HG02938 (cell line): ENCODE measurements around the gene DBH.
"Not testable (repeated sequence)": the region's sequence is repeated elsewhere in the genome, so short reads cannot be mapped to it uniquely, and the experiment has no call there.

Source experiments
- ATAC-seq: cut with Tn5 transposase; IDR thresholded peaks from one replicate; pipeline ENCODE4 v1.9.1; 2021; ENCODE audit warnings: mild to moderate bottlenecking, moderate library complexity; ENCODE audit not compliant: unreplicated experiment

Gene DBH

GRCh38 chr9:133618726-133619125 is 17.4 kb upstream of the DBH start:
- no peak for ATAC-seq

GRCh38 chr9:133619791-133620190 is 16.4 kb upstream of the DBH start:
- ATAC-seq = no peak

GRCh38 chr9:133621725-133622267 is 14.4 kb upstream of the DBH start:
- ATAC-seq = no peak

GRCh38 chr9:133622555-133622954 is 13.6 kb upstream of the DBH start:
- no peak for ATAC-seq

GRCh38 chr9:133626008-133626407 is 10.2 kb upstream of the DBH start:
- ATAC-seq = not testable (repeated sequence)

GRCh38 chr9:133627341-133627740 is 8.8 kb upstream of the DBH start:
- no peak for ATAC-seq

GRCh38 chr9:133628766-133629165 is 7.4 kb upstream of the DBH start:
- no peak for ATAC-seq

- no peak for ATAC-seq
Measured at GRCh38 chr9:133629221-133630110, 6.7 kb upstream of the DBH start.

- ATAC-seq = no peak
Measured at GRCh38 chr9:133631111-133631510, 5.1 kb upstream of the DBH start.

- ATAC-seq = no peak
Measured at GRCh38 chr9:133632806-133633680, 3.1 kb upstream of the DBH start.

- no peak for ATAC-seq
Measured at GRCh38 chr9:133633681-133634080, 2.5 kb upstream of the DBH start.

- no peak for ATAC-seq
Measured at GRCh38 chr9:133634081-133634691, 2.0 kb upstream of the DBH start.

GRCh38 chr9:133635098-133635497 is 1.1 kb upstream of the DBH start:
- no peak for ATAC-seq

GRCh38 chr9:133636902-133637301 is 739 bp downstream of the DBH start:
- ATAC-seq = no peak

GRCh38 chr9:133637451-133638055 is 1.4 kb downstream of the DBH start:
- ATAC-seq = no peak

- no peak for ATAC-seq
Measured at GRCh38 chr9:133638076-133638475, 1.9 kb downstream of the DBH start.

GRCh38 chr9:133638711-133639110 is 2.5 kb downstream of the DBH start:
- ATAC-seq = no peak

GRCh38 chr9:133639613-133640012 is 3.5 kb downstream of the DBH start:
- no peak for ATAC-seq

GRCh38 chr9:133640160-133640559 is 4.0 kb downstream of the DBH start:
- no peak for ATAC-seq

- no peak for ATAC-seq
Measured at GRCh38 chr9:133640580-133641395, 4.6 kb downstream of the DBH start.
